Nephron progenitor cell (in vitro differentiated cells): ENCODE data around the gene MPND.
A peak's percentile ranks its signal among the peaks of the same experiment; 100 is the strongest.

ENCODE experiments used
- DNase-seq: peaks from one replicate; pipeline ENCODE4 v3.0.0; 2021
- H3K27ac Mint-ChIP-seq: 2 replicates; pipeline ENCODE4 v1.8.0; 2021; ENCODE audit warnings: mild to moderate bottlenecking, moderate library complexity, mixed read lengths
- H3K27me3 Mint-ChIP-seq: 2 replicates; pipeline ENCODE4 v1.8.0; 2021; ENCODE audit warnings: mild to moderate bottlenecking, low read depth, mixed read lengths; ENCODE audit not compliant: poor library complexity
- H3K36me3 Mint-ChIP-seq: 2 replicates; pipeline ENCODE4 v1.8.0; 2021; ENCODE audit warnings: low read depth, mixed read lengths
- H3K4me1 Mint-ChIP-seq: 2 replicates; pipeline ENCODE4 v1.8.0; 2021; ENCODE audit warnings: mixed read lengths
- H3K4me3 Mint-ChIP-seq: 2 replicates; pipeline ENCODE4 v1.8.0; 2021; ENCODE audit warnings: mild to moderate bottlenecking, moderate library complexity, mixed read lengths
- H3K9me3 Mint-ChIP-seq: 2 replicates; pipeline ENCODE4 v1.8.0; 2021; ENCODE audit warnings: mild to moderate bottlenecking, moderate library complexity, mixed read lengths
- TF ChIP-seq, protein P1 (sequence below): fragments of 200-600 bp; sonication (generic); IDR thresholded peaks from 2 replicates; pipeline ENCODE4 v1.5.0; 2021; ENCODE audit warnings: antibody characterized with exemption

MPND gene

DNA sequence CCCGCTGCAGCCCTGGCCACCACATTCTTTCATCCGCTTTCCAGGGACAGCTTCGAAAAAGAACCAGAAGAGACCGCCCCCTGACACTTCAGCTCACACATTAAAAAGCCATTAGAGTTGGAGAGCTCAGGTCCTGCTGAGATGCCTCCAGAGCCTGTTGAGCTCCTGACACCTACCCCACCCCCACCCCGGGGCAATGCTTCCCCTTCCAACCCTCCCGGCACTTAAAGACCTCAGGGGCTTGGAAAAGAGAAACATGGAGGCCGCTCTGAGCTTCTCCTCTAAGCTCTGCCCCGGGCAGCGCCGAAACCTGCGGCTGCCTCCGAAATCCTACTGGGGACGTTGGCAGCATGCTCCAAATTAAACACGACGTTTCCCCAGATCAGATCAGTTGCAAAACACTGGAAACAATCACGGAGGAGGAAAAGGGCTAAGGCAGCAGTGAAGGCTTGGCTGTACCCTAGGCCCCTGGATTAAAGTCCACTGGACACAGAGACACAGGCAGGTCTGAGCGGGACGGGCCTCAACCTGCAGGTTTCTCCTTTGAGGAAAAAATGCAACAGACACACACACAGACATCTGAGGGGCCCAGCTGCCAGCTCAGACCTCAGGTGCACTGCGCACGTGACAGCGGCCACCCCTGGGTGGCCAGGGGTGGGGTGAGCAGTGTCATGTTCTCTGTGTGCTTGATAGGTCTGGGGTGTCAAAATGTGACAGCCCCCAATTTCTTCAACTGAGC is 47.4 kb downstream of the MPND start:
- Mint-ChIP-seq H3K4me3 (peak overlapping the region; percentile 73), H3K36me3 (peaks cover 11% of the 10 kb centered on the region), H3K27me3 (no peaks in the 10 kb centered on the region), H3K9me3 (no peaks in the 10 kb centered on the region), H3K27ac (peak overlapping the region; percentile 93), H3K4me1 (peaks cover 80% of the 10 kb centered on the region)
- TF ChIP-seq, protein P1, sequence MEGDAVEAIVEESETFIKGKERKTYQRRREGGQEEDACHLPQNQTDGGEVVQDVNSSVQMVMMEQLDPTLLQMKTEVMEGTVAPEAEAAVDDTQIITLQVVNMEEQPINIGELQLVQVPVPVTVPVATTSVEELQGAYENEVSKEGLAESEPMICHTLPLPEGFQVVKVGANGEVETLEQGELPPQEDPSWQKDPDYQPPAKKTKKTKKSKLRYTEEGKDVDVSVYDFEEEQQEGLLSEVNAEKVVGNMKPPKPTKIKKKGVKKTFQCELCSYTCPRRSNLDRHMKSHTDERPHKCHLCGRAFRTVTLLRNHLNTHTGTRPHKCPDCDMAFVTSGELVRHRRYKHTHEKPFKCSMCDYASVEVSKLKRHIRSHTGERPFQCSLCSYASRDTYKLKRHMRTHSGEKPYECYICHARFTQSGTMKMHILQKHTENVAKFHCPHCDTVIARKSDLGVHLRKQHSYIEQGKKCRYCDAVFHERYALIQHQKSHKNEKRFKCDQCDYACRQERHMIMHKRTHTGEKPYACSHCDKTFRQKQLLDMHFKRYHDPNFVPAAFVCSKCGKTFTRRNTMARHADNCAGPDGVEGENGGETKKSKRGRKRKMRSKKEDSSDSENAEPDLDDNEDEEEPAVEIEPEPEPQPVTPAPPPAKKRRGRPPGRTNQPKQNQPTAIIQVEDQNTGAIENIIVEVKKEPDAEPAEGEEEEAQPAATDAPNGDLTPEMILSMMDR: no peak
- DNase-seq: peak; percentile 47

GRCh38 chr19:4391306-4391693 is 47.9 kb downstream of the MPND start:
- Mint-ChIP-seq H3K9me3 (no peaks in the 10 kb centered on the region), H3K36me3 (peaks cover 14% of the 10 kb centered on the region), H3K27ac (peak overlapping the region; percentile 93), H3K27me3 (no peaks in the 10 kb centered on the region), H3K4me1 (peaks cover 75% of the 10 kb centered on the region), H3K4me3 (no peak overlapping the region)
- no peak for DNase-seq
- TF ChIP-seq, protein P1: no peak

- Mint-ChIP-seq H3K27me3 (no peaks in the 10 kb centered on the region), H3K9me3 (no peaks in the 10 kb centered on the region), H3K4me3 (peak overlapping the region; percentile 28), H3K27ac (peak overlapping the region; percentile 93), H3K4me1 (peaks cover 80% of the 10 kb centered on the region), H3K36me3 (peaks cover 20% of the 10 kb centered on the region)
- TF ChIP-seq, protein P1: no peak
- DNase-seq: no peak
These were observed 48.5 kb downstream of the MPND start for GRCh38 chr19:4391701-4392483.

DNA sequence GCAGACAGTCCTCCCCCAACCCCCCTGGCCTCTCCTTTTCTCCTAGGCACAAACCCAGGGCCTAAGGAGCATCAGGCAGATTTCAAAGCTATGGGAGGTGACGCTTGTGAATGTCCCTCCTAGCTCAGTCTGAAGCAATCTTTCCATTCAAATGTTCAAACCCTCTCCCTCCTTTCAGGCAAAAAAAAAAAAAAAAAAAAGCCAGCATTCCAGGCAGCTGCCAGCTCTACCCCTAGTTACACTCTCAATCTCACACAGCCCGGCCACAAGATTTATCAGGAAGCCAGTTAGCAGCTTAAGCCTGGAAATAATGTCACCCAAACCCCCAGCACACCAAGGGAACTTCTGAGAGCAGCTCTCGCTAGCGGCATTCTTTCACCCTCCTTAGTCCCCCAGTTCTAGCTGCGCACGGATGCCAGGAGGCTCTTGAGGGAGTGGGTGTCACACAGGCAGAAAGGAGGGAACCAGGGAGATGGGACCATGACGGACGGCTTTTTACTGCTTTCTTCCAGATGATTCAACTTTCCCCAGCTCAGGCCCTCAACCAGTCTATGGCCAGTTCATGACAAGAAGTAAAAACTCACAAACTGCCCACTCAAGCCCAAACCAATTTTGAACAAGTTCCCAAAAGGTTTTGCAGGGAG is 50.7 kb downstream of the MPND start:
- Mint-ChIP-seq H3K27me3 (no peaks in the 10 kb centered on the region), H3K4me3 (peak overlapping the region; percentile 54), H3K4me1 (peaks cover 72% of the 10 kb centered on the region), H3K27ac (peak overlapping the region; percentile 92), H3K36me3 (peaks cover 17% of the 10 kb centered on the region), H3K9me3 (no peaks in the 10 kb centered on the region)
- no peak for DNase-seq
- TF ChIP-seq, protein P1: no peak

GRCh38 chr19:4396949-4397783 is 53.8 kb downstream of the MPND start:
- no peaks in the 10 kb centered on the region for H3K9me3 Mint-ChIP-seq
- no peak for DNase-seq
- peaks cover 17% of the 10 kb centered on the region for H3K36me3 Mint-ChIP-seq
- H3K27ac Mint-ChIP-seq: no peak overlapping the region
- TF ChIP-seq, protein P1: no peak
- no peak overlapping the region for H3K4me3 Mint-ChIP-seq
- peaks cover 62% of the 10 kb centered on the region for H3K4me1 Mint-ChIP-seq
- no peaks in the 10 kb centered on the region for H3K27me3 Mint-ChIP-seq
